HK-2 (cell line): ENCODE results near the gene SETD5.
"Not testable (repeated sequence)": the region's sequence is repeated elsewhere in the genome, so short reads cannot be mapped to it uniquely, and the experiment has no call there.

Experiments
- DNase-seq: peaks from one replicate; pipeline ENCODE4 v3.0.0-alpha.2; 2018; ENCODE audit not compliant: unreplicated experiment

Gene SETD5

GRCh38 chr3:9467451-9467850 is 70.0 kb downstream of the SETD5 start:
- DNase-seq = no peak

- DNase-seq = peak; percentile 26
These were observed 71.0 kb downstream of the SETD5 start for GRCh38 chr3:9468460-9468859.

- DNase-seq = no peak
These were observed 72.6 kb downstream of the SETD5 start for GRCh38 chr3:9469986-9470385.

- DNase-seq = no peak
These were observed 76.2 kb downstream of the SETD5 start for GRCh38 chr3:9473496-9474065.

GRCh38 chr3:9474482-9474881 is 77.1 kb downstream of the SETD5 start:
- no peak for DNase-seq

- DNase-seq = no peak
These were observed 79.5 kb downstream of the SETD5 start for GRCh38 chr3:9476935-9477334.

GRCh38 chr3:9480265-9480664 is 82.8 kb downstream of the SETD5 start:
- no peak for DNase-seq

- DNase-seq = no peak
These were observed 87.8 kb downstream of the SETD5 start for GRCh38 chr3:9485248-9485647.

GRCh38 chr3:9491506-9491905 is 94.1 kb downstream of the SETD5 start:
- no peak for DNase-seq

- DNase-seq = not testable (repeated sequence)
These were observed 96.6 kb downstream of the SETD5 start for GRCh38 chr3:9494036-9494435.

GRCh38 chr3:9496893-9497292 is 99.5 kb downstream of the SETD5 start:
- DNase-seq = no peak

- DNase-seq = peak; percentile 68
These were observed 100.6 kb downstream of the SETD5 start for GRCh38 chr3:9497821-9498565.

- DNase-seq = no peak
These were observed 101.4 kb downstream of the SETD5 start for GRCh38 chr3:9498781-9499180.

- DNase-seq = no peak
These were observed 102.2 kb downstream of the SETD5 start for GRCh38 chr3:9499455-9500107.

- DNase-seq = no peak
These were observed 103.0 kb downstream of the SETD5 start for GRCh38 chr3:9500108-9501050.

GRCh38 chr3:9501226-9501625 is 103.8 kb downstream of the SETD5 start:
- DNase-seq = peak; percentile 40

- DNase-seq = peak; percentile 77
These were observed 105.9 kb downstream of the SETD5 start for GRCh38 chr3:9503283-9503682.

- no peak for DNase-seq
These were observed 110.5 kb downstream of the SETD5 start for GRCh38 chr3:9507586-9508578.

GRCh38 chr3:9508781-9509180 is 111.4 kb downstream of the SETD5 start:
- DNase-seq = no peak

- DNase-seq = no peak
These were observed 115.1 kb downstream of the SETD5 start for GRCh38 chr3:9512456-9513045.
